Mesodermal cell (in vitro differentiated cells): ENCODE measurements around the gene BPIFB1.

ENCODE experiments used
- H3K27ac ChIP-seq: 2 replicates; pipeline ENCODE4 v1.7.0; 2013; ENCODE audit warnings: mild to moderate bottlenecking, low read depth, low read length, moderate library complexity; ENCODE audit not compliant: severe bottlenecking
- H3K36me3 ChIP-seq: 2 replicates; pipeline ENCODE4 v1.7.1; 2013; ENCODE audit warnings: mild to moderate bottlenecking, low read length, moderate library complexity; ENCODE audit not compliant: control insufficient read depth, insufficient read depth
- H3K4me1 ChIP-seq: one replicate; pipeline ENCODE4 v1.7.1; 2013; ENCODE audit warnings: mild to moderate bottlenecking, low read length; ENCODE audit not compliant: insufficient read depth, control insufficient read depth, poor library complexity, severe bottlenecking
- H3K4me3 ChIP-seq: 2 replicates; pipeline ENCODE4 v1.7.0; 2013; ENCODE audit warnings: low read length, control low read depth, mild to moderate bottlenecking; ENCODE audit not compliant: insufficient read depth, poor library complexity, severe bottlenecking; ENCODE audit errors: extremely low read depth
- H3K9me3 ChIP-seq: 2 replicates; pipeline ENCODE4 v1.7.1; 2013; ENCODE audit warnings: mild to moderate bottlenecking, low read length, moderate library complexity; ENCODE audit not compliant: control insufficient read depth
- WGBS, 2 experiments: methylation state at CpG; one replicate each; pipeline ENCODE4 v1.1.5; 2013; ENCODE audit warnings: missing lambda C conversion rate in 2 of 2; ENCODE audit not compliant: insufficient coverage in 2 of 2; 5-methylcytosine and 5-hydroxymethylcytosine counted together

BPIFB1 gene

GRCh38 chr20:33311011-33311410, 28.0 kb downstream of the BPIFB1 start:
- WGBS, 2 experiments, result 85 to 100% methylated on average over 3 to 6 of the region's 8 CpGs
- H3K36me3 ChIP-seq, result no peaks in the 10 kb centered on the region

DNA sequence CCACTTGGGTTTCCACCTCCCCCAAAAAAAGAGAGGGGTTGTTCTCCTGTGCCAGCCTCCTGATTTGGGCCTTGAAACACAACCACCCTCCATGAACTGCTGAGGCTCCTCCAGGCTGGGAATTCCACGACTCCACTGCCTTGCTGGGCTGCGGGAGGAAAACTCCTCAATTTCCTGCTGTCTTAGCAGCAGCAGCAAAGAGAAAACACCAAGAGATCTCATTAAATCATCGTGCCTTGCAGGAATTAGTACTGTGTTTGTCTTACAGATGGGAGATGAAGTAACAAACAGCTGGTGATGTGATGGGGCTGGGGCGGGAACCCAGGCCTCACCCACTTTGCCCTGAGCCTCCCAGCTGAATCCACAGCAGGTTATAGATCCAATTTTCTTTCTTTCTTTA, 29.0 kb downstream of the BPIFB1 start:
- no peak overlapping the region for H3K4me3 ChIP-seq
- H3K27ac ChIP-seq, result no peak overlapping the region
- no peaks in the 10 kb centered on the region for H3K4me1 ChIP-seq
- H3K36me3 ChIP-seq, result no peaks in the 10 kb centered on the region
- no peaks in the 10 kb centered on the region for H3K9me3 ChIP-seq
- WGBS, 2 experiments, result 67 to 92% methylated on average over 1 to 2 of the region's 4 CpGs

More at GRCh38 chr20:33311011-33311410, 28.0 kb downstream of the BPIFB1 start:
- no peaks in the 10 kb centered on the region for H3K4me1 ChIP-seq
- no peak overlapping the region for H3K27ac ChIP-seq
- no peak overlapping the region for H3K4me3 ChIP-seq
- no peaks in the 10 kb centered on the region for H3K9me3 ChIP-seq

DNA sequence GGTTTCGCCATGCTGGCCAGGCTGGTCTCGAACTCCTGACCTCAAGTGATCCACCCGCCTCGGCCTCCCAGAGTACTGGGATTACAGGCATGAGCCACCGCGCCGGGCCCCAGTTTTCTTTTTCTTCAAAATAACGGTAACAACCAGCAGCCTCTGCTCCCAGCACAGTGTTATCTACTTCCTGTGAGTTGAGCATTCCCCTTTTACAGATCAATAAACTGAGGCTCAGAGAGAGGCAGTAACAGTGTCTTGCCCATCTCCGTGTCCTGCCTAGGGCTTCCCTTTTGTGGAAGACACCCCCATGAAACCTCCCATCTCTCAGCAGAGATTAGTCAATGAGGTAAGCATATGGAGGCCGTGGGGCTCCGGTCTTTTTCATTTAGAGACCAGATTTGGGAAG, 29.6 kb downstream of the BPIFB1 start:
- no peaks in the 10 kb centered on the region for H3K9me3 ChIP-seq
- H3K27ac ChIP-seq, result no peak overlapping the region
- WGBS, 2 experiments, result 95 to 97% methylated on average over 8 to 9 of the region's 11 CpGs
- no peaks in the 10 kb centered on the region for H3K4me1 ChIP-seq
- no peaks in the 10 kb centered on the region for H3K36me3 ChIP-seq
- no peak overlapping the region for H3K4me3 ChIP-seq

DNA sequence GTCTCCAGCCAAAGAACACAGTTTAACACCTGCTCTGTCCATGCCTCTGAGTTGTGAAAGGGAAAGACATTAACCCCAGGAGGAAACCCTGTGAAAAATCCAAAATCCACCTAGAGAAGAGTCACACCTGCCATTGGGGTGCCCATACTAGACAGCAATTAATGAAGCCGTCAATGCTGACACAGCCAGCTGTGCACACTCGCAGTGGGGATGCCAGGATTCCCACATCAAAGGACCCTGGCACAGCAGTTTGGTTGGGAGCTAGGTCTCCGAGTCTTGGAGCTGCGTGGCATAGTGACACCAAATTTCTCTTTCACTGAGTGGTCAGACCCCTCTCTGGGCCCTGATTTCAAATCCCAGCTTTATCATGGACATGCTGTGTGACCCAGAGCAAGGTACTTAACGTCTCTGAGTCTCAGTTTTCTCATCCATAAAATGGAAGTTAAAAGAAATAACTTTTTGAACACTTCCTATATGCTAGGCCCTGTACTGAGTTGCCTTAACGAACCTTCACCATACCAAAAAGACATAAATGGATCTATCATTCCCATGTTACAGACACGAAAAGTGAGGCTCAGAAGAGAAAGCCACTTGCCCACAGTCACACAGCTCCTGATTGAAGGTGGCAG, 30.8 kb downstream of the BPIFB1 start:
- WGBS, 2 experiments, result 87 to 92% methylated on average over 6 to 7 of the region's 7 CpGs
- H3K4me3 ChIP-seq, result no peak overlapping the region
- no peaks in the 10 kb centered on the region for H3K4me1 ChIP-seq
- H3K27ac ChIP-seq, result no peak overlapping the region
- no peaks in the 10 kb centered on the region for H3K9me3 ChIP-seq
- H3K36me3 ChIP-seq, result no peaks in the 10 kb centered on the region

DNA sequence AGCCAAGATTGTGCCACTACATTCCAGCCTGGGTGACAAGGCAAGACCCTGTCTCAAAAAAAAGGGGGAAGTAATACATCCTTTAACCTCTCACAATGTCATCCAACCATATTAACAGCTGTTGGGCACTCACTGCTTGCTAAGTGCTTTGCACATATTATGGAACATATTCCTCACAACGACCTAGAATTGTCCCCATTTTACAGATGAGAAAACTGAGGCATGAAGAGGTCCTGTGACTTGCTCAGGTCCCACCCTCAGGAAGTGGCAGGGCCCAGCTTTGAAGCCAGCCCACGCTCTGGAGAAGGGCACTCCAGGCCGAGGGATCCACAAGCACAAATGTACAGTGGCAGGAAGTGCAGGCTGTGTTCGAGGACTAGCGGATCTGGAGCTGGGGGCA, 33.3 kb downstream of the BPIFB1 start:
- WGBS, 2 experiments, result 85 to 87% methylated on average over 4 to 5 of the region's 5 CpGs
- Histone ChIP-seq H3K36me3 (no peaks in the 10 kb centered on the region), H3K27ac (no peak overlapping the region), H3K4me3 (no peak overlapping the region), H3K9me3 (no peaks in the 10 kb centered on the region), H3K4me1 (no peaks in the 10 kb centered on the region)

DNA sequence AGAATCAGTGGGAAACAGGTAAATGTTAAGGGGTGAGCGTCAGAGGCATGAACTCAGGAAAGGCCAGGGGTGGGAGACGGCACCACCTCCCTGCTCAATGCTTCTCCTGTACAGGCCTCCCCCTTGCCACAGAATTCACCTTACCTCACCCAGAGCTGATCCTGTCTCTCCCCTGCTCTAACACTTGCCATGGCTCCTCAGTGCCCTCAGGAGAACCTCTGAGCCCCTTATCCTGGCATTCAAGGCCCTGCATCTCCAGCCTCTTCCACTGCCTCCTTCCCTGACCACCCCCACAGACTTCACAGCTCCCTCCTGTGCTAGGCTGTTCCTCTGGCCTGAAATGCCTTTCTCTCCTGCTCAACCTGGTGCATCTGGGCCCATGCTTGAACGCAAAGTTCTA, 33.9 kb downstream of the BPIFB1 start:
- 82 to 93% methylated on average over 3 of the region's 3 CpGs for WGBS, 2 experiments
- H3K4me3 ChIP-seq, result no peak overlapping the region
- no peaks in the 10 kb centered on the region for H3K4me1 ChIP-seq
- no peaks in the 10 kb centered on the region for H3K36me3 ChIP-seq
- H3K9me3 ChIP-seq, result no peaks in the 10 kb centered on the region
- no peak overlapping the region for H3K27ac ChIP-seq

DNA sequence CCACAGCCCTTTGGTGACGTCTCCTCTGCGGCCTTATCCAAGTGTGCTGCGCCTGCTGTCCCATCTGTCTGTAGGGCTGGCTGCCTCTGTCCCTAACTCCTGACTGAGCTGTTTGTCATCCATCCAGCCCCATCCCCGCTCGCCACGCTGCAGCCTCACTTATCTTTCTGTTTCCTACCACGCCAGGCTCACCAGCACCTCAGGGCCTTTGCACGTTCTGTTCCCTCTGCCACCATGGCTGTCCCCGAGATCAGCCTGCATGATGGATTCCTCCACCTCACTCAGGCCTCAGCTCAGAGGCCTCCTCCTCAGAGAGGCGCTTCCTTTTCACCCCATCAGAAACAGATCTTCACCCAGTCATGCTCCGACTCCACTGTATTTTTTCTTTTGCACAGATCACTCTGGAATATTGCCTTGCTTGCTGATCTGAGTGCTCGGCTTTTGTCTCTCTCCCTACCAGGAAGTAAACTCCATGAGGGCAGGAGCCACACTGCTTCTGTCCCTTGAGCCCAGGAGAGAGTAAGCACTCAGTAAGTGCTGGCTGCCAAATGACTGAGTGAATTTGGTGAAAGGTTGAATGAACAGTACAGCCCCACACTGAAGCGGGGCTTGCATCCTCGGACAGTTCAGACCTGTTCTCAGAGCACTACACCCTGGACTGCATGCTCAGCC, 34.5 kb downstream of the BPIFB1 start:
- H3K36me3 ChIP-seq, result no peaks in the 10 kb centered on the region
- WGBS, 2 experiments, result 89 to 96% methylated on average over 11 to 14 of the region's 14 CpGs
- no peak overlapping the region for H3K4me3 ChIP-seq
- H3K27ac ChIP-seq, result no peak overlapping the region
- H3K9me3 ChIP-seq, result no peaks in the 10 kb centered on the region
- H3K4me1 ChIP-seq, result no peaks in the 10 kb centered on the region

DNA sequence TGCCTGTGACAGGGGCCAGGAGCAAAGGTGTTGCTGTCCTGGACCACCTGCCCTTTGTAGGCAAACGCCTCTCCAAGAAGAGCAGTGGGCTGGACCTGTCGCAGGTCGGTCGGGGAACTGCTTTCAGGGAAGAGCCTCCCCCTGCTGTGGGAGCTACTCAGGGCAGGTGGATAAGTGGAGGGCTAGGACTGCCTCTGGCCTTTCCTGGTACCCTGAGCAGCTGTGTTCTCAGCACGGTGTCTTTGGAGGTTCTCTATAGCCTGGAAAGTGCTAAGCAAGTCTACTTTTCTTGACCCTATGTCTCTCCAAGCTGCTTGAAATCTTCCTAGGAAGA, 35.0 kb downstream of the BPIFB1 start:
- Histone ChIP-seq H3K4me3 (no peak overlapping the region), H3K9me3 (no peaks in the 10 kb centered on the region), H3K27ac (no peak overlapping the region), H3K4me1 (no peaks in the 10 kb centered on the region), H3K36me3 (no peaks in the 10 kb centered on the region)
- WGBS, 2 experiments, result 36 to 50% methylated on average over 5 of the region's 5 CpGs

- H3K27ac ChIP-seq, result no peak overlapping the region
- H3K4me3 ChIP-seq, result no peak overlapping the region
- H3K4me1 ChIP-seq, result no peaks in the 10 kb centered on the region
- no peaks in the 10 kb centered on the region for H3K9me3 ChIP-seq
- no peaks in the 10 kb centered on the region for H3K36me3 ChIP-seq
- 76 to 91% methylated on average over 6 to 10 of the region's 10 CpGs for WGBS, 2 experiments
Observed at GRCh38 chr20:33320006-33320405, 37.0 kb downstream of the BPIFB1 start.

GRCh38 chr20:33322456-33322855, 39.4 kb downstream of the BPIFB1 start:
- Histone ChIP-seq H3K4me3 (no peak overlapping the region), H3K9me3 (no peaks in the 10 kb centered on the region), H3K36me3 (no peaks in the 10 kb centered on the region), H3K27ac (no peak overlapping the region), H3K4me1 (no peaks in the 10 kb centered on the region)
- WGBS, 2 experiments, result no CpG with 5 or more reads among the region's 3 CpGs

GRCh38 chr20:33323236-33323635, 40.2 kb downstream of the BPIFB1 start:
- 78 to 86% methylated on average over 7 of the region's 8 CpGs for WGBS, 2 experiments
- no peaks in the 10 kb centered on the region for H3K9me3 ChIP-seq
- H3K27ac ChIP-seq, result no peak overlapping the region
- H3K4me1 ChIP-seq, result no peaks in the 10 kb centered on the region
- H3K4me3 ChIP-seq, result no peak overlapping the region
- H3K36me3 ChIP-seq, result no peaks in the 10 kb centered on the region
